ENCODE measurements around the gene DUSP28. TPM values are rescaled to one million over a fixed set of nuclear protein-coding genes. Genes with fewer than 3 reads are reported as not detected.

The DUSP28 gene
- total RNA-seq, 1 experiment from 2014 or later: 2.3 TPM

DNA sequence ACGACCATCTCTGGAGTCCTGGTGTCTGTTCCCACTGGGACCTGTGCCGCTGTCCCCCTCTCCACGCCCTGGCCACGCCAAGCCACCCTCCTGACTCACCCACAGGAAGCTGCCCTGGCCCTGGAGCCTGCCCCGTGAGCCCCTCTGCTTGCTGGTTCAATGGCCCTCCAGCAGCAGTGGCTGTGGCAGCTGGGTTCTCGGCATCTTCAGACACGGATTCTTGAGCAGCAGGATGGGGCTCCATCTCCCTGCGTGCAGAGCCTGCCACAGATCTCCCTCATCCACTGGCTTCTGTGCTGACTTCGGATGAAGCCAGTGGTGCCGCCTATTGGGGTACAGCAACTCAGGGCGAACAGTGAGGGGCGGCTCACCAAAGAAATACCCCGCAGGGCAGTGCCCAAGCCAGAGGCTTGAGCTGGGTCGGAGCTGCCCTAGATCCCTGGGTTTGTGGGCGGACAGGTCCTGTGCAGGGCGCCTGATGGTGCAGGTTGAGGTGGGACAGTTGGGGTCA lies 40.3 kb downstream of the DUSP28 start:
- no peaks in the 10 kb centered on the region for H3K27me3 Mint-ChIP-seq (ENCODE audit: low read depth)
- no peak overlapping the region for H3K27ac Mint-ChIP-seq
- H3K4me3 Mint-ChIP-seq: no peak overlapping the region
- TF ChIP-seq TEAD4 (CRISPR knock-in tag; IDR thresholded peaks at IDR 0.05) (no peak), ATF6 (CRISPR knock-in tag; IDR thresholded peaks at IDR 0.05) (no peak), NR2C2 (CRISPR knock-in tag; IDR thresholded peaks at IDR 0.05) (no peak), ZNF416 (CRISPR knock-in tag; IDR thresholded peaks at IDR 0.05) (no peak), MLX (CRISPR knock-in tag; IDR thresholded peaks at IDR 0.05) (no peak), SP1 (CRISPR knock-in tag; conservative IDR thresholded peaks at IDR 0.05) (no peak), NFE2L1 (CRISPR knock-in tag; IDR thresholded peaks at IDR 0.05) (no peak), ZSCAN18 (CRISPR knock-in tag; IDR thresholded peaks at IDR 0.05) (no peak), NR1H2 (CRISPR knock-in tag; IDR thresholded peaks at IDR 0.05) (no peak), KAT7 (CRISPR knock-in tag; IDR thresholded peaks at IDR 0.05; ENCODE audit: borderline replicate concordance) (no peak), JUN (CRISPR knock-in tag; IDR thresholded peaks at IDR 0.05) (no peak), OVOL2 (CRISPR knock-in tag; IDR thresholded peaks at IDR 0.05; ENCODE audit: borderline replicate concordance) (no peak)
- TF ChIP-seq, protein P1, sequence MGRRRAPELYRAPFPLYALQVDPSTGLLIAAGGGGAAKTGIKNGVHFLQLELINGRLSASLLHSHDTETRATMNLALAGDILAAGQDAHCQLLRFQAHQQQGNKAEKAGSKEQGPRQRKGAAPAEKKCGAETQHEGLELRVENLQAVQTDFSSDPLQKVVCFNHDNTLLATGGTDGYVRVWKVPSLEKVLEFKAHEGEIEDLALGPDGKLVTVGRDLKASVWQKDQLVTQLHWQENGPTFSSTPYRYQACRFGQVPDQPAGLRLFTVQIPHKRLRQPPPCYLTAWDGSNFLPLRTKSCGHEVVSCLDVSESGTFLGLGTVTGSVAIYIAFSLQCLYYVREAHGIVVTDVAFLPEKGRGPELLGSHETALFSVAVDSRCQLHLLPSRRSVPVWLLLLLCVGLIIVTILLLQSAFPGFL (CRISPR knock-in tag; IDR thresholded peaks at IDR 0.05; ENCODE audit: borderline replicate concordance): no peak
- no peaks in the 10 kb centered on the region for H3K4me1 Mint-ChIP-seq
- DNase-seq (ENCODE audit: low spot score): no peak
- ATAC-seq: no peak
- H3K9me3 Mint-ChIP-seq: no peaks in the 10 kb centered on the region
- CTCF ChIA-PET: interaction anchor here (1.9 kb wide), 1 partner anchor 21 kb away, joined by 4 read pairs; no protein-coding TSS in a partner anchor
- POLR2A ChIA-PET: no interaction called here
- H3K36me3 Mint-ChIP-seq: no peaks in the 10 kb centered on the region

- no peaks in the 10 kb centered on the region for H3K36me3 Mint-ChIP-seq
- H3K27ac Mint-ChIP-seq: no peak overlapping the region
- no peaks in the 10 kb centered on the region for H3K27me3 Mint-ChIP-seq (ENCODE audit: low read depth)
- CTCF ChIA-PET: interaction anchor here (1.9 kb wide), 1 partner anchor 22 kb away, joined by 4 read pairs; no protein-coding TSS in a partner anchor
- no peak for ATAC-seq
- no peak for DNase-seq (ENCODE audit: low spot score)
- POLR2A ChIA-PET: no interaction called here
- H3K4me1 Mint-ChIP-seq: no peaks in the 10 kb centered on the region
- H3K4me3 Mint-ChIP-seq: no peak overlapping the region
- H3K9me3 Mint-ChIP-seq: no peaks in the 10 kb centered on the region
- TF ChIP-seq JAZF1 (CRISPR knock-in tag; IDR thresholded peaks at IDR 0.05): no peak
- no peak for TF ChIP-seq ZNF423 (CRISPR knock-in tag; IDR thresholded peaks at IDR 0.05)
- no peak for TF ChIP-seq SP1 (CRISPR knock-in tag; conservative IDR thresholded peaks at IDR 0.05)
- TF ChIP-seq JUN (CRISPR knock-in tag; IDR thresholded peaks at IDR 0.05): no peak
- TF ChIP-seq ZNF396 (CRISPR knock-in tag; IDR thresholded peaks at IDR 0.05; ENCODE audit: borderline replicate concordance): no peak
- TF ChIP-seq, protein P2, sequence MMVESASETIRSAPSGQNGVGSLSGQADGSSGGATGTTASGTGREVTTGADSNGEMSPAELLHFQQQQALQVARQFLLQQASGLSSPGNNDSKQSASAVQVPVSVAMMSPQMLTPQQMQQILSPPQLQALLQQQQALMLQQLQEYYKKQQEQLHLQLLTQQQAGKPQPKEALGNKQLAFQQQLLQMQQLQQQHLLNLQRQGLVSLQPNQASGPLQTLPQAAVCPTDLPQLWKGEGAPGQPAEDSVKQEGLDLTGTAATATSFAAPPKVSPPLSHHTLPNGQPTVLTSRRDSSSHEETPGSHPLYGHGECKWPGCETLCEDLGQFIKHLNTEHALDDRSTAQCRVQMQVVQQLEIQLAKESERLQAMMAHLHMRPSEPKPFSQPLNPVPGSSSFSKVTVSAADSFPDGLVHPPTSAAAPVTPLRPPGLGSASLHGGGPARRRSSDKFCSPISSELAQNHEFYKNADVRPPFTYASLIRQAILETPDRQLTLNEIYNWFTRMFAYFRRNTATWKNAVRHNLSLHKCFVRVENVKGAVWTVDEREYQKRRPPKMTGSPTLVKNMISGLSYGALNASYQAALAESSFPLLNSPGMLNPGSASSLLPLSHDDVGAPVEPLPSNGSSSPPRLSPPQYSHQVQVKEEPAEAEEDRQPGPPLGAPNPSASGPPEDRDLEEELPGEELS (CRISPR knock-in tag; IDR thresholded peaks at IDR 0.05): no peak
- TF ChIP-seq E2F4 (CRISPR knock-in tag; IDR thresholded peaks at IDR 0.05; ENCODE audit: borderline replicate concordance, low read depth): no peak
- TF ChIP-seq ZBTB21 (CRISPR knock-in tag; IDR thresholded peaks at IDR 0.05; ENCODE audit: borderline replicate concordance): no peak
- no peak for TF ChIP-seq ZNF121 (CRISPR knock-in tag; IDR thresholded peaks at IDR 0.05)
- no peak for TF ChIP-seq ATF3 (CRISPR knock-in tag; conservative IDR thresholded peaks at IDR 0.05)
- TF ChIP-seq, protein P3, sequence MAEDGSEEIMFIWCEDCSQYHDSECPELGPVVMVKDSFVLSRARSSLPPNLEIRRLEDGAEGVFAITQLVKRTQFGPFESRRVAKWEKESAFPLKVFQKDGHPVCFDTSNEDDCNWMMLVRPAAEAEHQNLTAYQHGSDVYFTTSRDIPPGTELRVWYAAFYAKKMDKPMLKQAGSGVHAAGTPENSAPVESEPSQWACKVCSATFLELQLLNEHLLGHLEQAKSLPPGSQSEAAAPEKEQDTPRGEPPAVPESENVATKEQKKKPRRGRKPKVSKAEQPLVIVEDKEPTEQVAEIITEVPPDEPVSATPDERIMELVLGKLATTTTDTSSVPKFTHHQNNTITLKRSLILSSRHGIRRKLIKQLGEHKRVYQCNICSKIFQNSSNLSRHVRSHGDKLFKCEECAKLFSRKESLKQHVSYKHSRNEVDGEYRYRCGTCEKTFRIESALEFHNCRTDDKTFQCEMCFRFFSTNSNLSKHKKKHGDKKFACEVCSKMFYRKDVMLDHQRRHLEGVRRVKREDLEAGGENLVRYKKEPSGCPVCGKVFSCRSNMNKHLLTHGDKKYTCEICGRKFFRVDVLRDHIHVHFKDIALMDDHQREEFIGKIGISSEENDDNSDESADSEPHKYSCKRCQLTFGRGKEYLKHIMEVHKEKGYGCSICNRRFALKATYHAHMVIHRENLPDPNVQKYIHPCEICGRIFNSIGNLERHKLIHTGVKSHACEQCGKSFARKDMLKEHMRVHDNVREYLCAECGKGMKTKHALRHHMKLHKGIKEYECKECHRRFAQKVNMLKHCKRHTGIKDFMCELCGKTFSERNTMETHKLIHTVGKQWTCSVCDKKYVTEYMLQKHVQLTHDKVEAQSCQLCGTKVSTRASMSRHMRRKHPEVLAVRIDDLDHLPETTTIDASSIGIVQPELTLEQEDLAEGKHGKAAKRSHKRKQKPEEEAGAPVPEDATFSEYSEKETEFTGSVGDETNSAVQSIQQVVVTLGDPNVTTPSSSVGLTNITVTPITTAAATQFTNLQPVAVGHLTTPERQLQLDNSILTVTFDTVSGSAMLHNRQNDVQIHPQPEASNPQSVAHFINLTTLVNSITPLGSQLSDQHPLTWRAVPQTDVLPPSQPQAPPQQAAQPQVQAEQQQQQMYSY (CRISPR knock-in tag; IDR thresholded peaks at IDR 0.05): no peak
Measured at GRCh38 chr2:240601061-240601830, 41.1 kb downstream of the DUSP28 start.

Measured in WTC11 (cell line).